Stimulated activated CD4-positive, alpha-beta T cell treated with anti-CD3 and anti-CD28 coated beads, Interleukin-4, amount 100 ng/mL, for 24 hours (primary cell): ENCODE measurements around the gene SF3B2.
"Not testable (repeated sequence)": the region's sequence is repeated elsewhere in the genome, so short reads cannot be mapped to it uniquely, and the experiment has no call there.

ENCODE experiments used
- DNase-seq: peaks from one replicate; pipeline ENCODE4 v3.0.0-alpha.2; 2020

Gene SF3B2

DNA sequence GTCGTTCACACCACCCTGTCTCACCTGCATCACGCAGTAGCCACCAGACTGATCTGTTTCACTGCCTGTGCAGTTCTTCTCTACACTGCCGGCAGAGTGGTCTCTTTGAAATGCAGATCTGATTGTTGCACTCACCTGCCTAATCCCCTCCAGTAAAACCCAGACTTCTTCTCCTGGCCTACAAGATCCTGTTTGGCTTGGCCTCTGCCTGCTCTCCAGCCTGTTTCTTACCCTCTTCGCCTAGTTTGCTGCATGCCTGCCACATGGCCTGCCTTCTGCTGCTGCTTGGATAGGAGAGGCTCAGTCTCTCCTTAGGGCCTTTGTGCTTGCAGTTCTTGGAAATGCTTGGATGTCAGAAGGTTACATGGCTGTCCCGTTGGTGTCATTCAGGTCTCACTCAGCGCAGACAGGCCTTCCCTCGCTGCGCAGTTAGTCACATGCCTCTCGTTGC, 59.9 kb downstream of the SF3B2 start:
- no peak for DNase-seq

DNA sequence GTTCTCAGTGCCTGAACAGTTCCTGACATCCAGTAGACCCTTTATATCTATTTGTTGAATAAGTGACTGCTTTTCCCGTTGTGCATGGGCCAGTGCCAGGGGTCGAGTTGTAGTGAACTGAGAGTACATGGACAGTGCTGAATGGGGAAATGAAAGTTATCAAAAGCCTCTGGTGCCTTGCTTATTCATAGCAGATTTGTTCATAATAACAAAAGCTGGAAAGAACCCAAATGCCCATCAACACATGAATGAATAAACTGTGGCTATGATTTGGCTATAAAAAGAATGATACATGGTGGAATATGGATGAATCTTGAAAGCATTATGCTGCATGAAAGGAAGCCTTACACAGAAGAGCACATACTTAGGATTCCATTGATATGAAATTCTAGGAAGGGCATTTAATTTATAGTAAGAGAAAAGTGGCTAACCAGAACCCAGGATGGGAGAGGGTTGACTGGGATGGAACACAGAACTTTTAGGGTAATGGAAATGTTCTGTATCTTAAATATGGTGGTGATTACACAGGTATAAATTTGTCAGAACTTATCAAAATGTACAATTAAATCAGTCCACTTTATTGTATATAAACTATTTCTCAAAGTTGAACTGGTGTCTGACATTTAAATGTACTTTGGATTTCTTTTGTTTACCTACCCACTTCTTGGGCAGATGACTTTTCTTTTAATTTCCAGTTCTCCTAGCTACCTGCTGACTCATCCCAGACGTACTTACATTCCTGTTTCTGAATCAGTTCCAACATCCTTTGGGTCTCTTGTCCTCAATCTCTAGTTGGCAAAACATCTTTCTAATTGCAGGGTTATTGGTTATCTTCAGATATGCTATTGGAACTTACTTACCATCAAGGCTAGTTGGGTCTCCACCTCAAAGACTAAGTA, 60.7 kb downstream of the SF3B2 start:
- no peak for DNase-seq

DNA sequence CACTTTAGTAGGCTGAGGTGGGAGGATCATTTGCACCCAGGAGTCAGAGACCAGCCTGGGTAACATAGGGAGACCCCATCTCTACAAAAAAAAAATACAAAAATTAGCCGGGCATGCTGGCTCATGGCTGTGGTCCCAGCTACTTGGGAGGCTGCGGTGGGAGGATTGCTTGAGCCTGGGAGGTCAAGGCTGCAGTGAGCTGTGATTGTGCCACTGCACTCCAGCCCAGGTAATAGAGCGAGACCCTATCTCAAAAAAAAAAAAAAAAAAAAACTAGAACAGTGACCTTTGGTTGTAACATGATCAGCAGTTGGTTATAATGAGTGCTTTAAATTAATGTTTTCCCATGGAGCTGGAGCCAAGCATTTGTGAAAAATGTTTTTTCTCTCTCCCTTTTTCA, 62.8 kb downstream of the SF3B2 start:
- not testable (repeated sequence) for DNase-seq

DNA sequence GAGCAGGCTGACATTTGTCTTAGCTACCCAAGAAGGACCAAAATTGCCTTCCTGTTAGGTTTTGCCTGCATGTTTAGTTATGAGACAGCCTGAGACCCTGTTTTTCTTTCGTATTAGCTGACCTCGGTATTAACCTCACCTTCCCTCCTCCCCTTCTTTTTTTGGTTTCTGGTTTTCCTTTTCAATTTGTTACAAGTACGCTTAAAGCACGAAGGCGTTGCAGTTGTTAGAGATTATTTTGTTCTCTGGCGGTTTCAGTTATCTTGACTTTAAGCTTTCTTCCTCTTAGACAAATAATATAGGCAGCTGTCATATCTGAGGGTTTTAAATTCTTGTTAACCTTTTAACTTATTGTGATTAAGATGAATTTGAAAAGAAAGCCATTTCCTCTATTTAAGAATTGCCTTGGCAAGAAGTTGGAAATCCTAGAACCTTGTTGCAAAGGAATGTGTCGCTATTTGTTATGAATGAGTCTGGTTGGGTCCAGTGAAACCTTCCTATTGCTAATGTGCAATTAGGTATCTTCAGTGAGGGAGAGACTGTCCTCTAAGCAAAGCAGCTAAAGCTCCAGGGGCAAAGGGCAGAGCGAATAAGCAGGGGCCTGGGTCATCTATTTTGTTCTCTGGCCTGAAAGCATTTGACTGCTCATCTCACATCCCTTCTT, 63.6 kb downstream of the SF3B2 start:
- no peak for DNase-seq

DNA sequence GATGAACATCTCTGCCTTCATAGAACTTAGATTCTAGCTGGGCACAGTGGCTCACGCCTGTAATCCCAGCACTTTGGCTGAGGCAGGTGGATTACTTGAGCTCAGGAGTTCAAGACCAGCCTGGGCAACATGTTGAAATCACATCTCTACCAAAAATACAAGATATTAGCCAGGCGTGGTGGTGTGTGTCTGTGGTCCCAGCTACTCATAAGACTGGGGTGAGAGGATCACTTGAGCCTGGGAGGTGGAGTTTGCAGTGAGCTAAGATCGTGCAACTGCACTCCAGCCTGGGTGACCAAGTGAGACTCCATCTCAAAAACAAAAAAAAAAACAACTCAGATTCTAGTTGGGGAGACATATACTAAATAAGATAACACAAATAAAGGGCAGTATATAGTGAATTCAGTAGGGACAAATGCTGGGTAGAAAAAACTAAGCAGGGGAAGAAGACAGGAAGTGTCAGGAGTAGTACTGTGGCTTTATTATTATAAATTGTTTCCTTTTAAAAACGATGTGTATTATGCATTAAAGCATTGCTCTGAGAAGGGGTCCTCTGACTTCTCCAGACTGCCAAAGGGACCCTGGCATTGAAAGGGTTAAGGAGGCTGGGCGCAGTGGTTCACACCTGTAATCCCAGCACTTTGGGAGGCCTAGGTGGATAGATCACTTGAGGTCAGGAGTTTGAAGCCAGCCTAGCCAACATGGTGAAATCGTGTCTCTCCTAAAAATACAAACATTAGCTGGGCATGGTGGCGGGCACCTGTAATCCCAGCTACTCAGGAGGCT, 64.6 kb downstream of the SF3B2 start:
- DNase-seq = no peak

DNA sequence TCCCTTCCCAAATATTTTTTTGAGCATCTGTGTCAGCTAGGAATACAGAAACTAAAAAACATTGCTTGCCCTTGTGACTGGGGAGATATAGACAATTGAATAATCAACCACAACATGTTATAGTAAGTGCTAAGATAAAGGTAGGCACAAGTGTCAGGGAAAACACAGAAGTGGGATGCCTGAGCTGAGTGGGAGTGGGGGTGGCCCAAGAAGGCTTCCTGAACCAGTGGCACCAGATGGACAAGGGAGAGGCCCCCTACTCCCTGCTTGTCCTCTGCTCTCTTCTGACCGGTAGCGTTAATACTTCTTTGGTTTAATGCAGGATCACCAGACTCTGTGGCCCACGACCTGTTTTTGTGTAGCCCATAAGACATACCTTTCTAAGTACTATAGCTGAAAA, 66.7 kb downstream of the SF3B2 start:
- DNase-seq = no peak
